HG03521 (cell line): Measurements from ENCODE around the gene MSANTD2.

Source experiments
- ATAC-seq: cut with Tn5 transposase; IDR thresholded peaks from one replicate; pipeline ENCODE4 v1.9.1; 2021; ENCODE audit warnings: mild to moderate bottlenecking, moderate library complexity; ENCODE audit not compliant: unreplicated experiment

Gene MSANTD2

DNA sequence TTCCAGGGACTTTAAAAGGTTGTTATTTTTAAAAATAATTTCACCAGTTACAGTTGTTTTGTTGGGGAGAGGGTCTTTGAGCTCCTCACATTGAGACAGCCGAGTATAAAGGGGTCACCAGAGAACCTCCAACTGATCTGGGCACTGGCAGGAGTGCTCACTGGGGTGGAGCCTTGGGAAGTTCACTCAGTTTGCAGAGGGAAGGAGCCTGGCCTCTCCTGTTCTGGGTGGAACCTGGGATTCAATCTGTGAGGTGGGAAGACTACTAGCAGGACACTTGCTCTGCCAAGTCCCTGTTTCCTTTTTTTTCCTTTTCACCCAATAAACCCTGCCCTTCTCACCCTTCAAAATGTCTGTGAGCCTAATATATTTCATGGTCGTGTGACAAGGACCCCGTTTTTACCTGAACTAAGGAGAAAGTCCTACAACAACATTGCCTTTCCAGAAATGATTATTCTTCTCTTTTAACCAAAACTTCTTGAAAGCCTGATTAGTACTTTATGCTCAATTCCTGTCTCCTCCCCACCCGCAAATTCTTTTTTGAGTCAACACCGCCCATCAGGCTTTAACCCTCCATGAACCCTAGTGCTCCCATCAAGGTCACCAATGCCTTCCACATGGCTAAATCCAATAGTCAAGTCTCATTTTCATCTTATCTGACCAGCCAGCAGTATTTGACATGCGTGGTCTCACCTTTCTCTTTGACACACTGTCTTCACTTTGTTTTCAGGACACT, 22.0 kb upstream of the MSANTD2 start:
- no peak for ATAC-seq

DNA sequence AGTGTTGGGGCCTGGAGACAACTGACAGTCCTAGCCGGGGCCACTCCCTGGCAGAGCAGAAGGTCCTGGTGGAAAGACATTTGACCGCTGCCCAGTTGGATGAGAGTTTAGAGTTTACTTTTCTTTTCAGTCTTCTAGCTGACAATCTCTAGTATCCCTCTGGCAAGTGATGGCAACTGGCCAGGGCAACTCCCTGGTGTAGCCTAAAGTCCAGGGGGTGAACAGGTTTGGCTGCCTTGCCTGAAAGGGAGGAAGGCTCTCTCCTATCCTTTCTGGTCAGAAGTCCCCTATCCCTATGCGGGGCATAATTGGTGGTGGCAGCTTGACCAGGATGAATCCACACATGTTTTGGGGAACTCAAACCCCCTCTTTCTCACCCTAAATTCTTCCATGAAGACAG, 16.8 kb upstream of the MSANTD2 start:
- ATAC-seq: no peak

DNA sequence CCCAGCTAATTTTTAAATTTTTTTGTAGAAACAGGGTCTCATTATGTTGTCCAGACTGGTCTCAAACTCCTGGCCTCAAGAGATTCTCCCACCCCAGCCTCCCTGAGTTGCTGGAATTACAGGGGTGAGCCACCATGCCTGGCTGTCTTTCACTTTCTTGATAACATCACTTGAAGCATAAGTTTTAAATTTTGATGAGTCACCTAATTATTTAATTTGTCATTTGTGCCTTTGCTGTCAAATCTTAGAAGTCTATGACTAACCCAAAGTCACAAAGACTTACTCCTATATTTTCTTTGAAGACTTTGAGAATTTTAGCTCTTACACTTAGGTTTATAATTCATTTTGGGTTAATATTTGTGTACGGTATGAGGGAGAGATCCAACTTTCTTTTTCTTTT, 14.5 kb upstream of the MSANTD2 start:
- ATAC-seq: no peak

- ATAC-seq: no peak
Observed at GRCh38 chr11:124812876-124813275, 12.7 kb upstream of the MSANTD2 start.

DNA sequence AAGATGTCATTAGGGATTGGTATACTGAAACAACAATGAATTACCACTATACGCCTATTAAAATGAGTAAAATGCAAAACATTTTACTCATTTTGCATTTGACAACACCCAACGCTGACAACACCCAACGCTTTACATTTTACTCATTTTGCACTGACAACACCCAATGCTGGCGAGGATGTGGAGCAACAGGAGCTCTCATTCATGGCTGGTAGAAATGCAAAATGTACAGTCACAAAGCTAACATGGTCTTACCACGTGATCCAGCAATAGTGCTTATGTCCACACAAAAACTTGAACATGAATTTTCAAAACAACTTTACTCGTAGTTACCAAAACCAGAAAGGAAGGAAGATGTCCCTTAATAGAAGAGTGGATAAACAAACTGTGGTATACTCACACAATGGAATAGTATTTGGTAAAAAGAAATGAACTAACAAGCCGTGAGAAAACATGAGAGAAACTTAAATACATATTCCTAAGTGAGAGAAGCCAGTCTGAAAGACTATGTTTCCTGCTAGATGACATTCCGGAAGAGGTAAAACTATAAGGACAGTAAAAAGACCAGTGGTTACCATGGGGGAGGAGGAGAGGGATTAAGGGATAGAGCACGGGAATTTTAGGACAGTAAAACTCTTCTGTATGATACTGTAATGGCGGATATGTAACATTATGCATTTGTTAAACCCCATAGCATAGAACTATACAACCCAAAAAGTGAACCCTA, 11.4 kb upstream of the MSANTD2 start:
- ATAC-seq: no peak

DNA sequence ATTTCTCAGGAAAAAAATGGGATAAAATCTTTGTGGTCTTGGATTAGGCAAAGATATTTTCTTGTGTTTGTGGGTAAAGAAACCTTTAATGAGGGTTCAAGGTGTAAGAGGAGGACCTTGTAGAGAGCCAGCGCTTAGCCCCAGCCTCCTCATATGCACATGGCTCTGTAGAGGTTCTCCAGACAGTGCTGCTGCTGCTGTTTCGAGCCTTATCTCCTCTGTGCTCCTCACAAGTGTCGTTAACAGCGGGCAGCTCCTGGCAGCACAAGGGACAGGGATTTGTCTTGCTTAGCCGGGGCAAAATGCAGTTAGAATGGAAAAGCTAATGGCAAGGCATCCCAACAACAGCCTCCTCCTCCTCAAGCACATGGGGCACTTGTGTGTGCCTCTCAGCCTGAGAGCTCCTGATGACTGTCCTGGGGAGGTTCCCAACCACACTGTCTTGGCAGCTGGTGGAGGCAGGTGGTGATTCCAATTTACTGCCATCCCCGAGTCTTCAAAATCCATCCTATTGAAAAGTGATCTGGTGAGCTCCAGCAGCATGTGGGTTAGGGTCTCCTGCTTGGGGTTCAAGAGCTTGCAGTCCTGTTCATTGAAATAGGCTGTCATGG, 7.6 kb upstream of the MSANTD2 start:
- no peak for ATAC-seq

DNA sequence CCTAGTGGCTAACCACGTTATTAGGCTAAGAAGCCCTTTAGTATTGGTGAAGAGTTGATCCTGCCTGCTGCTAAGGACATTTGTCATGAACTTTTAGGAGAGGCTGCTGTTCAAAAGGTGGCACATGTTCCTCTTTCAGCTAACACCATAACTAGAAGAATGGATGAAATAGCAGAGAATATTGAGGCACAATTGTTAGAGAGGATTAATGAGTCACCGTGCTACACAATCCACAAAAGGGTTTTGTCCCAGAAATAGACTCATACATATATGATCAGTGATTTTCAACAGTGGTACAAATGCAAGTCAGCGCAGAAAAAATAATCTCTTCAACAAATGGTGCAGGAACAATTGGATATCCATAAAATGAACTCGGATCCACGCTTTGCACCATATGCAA, 7.0 kb upstream of the MSANTD2 start:
- ATAC-seq: no peak

DNA sequence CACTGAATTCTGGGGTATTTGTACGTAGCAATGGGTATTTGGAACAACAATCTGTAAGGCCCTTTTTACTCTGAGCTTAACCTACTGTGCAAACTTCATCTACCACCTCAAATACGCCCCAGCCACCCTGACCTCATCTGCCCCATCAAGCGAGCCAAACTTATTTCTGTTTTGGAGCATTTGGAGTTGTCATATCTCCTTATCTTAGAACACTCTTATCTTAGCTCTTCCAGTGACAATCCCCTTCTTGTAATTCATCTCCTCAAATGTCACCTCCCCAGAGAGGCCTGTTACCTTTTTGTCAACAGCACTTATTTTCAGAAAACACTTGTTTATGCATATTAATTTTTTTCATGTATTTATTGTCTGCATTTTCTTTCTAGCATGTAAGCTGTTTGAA, 4.7 kb upstream of the MSANTD2 start:
- ATAC-seq: no peak

GRCh38 chr11:124801636-124802312, 1.6 kb upstream of the MSANTD2 start:
- no peak for ATAC-seq

GRCh38 chr11:124801014-124801413, 808 bp upstream of the MSANTD2 start:
- ATAC-seq: no peak

DNA sequence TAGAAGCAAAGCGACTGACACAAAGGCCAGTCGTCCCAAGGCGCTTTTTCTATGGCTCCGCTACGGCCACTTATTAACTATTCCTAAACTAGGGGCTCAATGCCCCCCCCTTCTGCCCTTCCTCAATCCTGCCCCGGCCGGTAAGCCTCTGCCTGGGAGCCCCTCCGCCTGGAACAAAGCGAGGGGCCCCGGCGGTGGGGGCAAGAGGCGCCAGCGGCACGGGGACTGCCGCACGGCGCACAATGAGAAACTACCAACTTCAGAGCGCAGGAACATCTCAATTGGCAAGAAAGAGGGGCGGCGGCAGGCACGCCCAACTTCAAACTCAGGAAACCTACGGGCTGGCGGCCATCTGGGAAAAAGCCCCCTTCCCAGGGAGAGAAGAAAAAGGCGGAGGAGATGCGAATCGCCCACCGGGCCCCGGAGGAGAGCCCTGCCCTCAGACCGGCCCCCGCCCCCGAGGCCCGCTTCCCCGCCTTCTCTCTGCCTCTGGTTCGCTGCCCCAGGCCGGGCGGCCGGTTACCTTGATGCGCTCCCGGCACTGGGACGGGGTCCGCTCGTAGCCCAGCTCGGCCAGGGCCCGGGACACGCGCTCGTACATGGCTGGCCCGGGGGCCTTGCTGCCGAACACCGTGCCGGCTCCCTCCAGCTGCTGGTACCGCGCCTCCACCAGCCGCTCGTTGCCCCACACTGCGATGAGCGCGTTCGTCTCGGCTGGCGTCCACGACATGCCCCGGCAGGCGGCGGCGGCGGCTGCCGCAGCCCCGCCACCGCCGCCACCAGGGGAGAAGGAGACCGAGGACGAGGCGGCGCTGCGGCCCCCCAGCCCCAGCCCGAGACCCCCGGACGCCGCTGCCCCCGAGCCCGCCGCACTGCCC, 619 bp downstream of the MSANTD2 start:
- ATAC-seq: peak; percentile 34

GRCh38 chr11:124798991-124799347, 1.2 kb downstream of the MSANTD2 start:
- ATAC-seq: peak; percentile 7

DNA sequence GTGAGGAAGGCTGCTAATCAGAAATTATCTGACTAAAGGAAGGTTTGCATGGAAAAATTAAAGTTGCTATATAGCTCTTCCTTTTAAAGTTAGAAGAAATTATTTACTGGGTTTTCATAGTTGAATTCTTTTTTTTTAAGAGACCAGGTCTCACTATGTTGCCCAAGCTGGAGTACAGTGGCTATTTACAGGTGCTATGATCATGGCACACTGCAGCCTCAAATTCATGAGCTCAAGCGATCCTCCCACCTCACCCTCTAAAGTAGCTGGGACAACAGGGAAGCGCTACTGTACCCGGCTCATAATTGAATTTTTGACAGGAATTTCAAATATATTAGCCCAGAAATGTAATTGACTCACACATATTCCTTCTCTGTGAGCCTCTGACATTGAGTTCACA, 3.9 kb downstream of the MSANTD2 start:
- ATAC-seq: no peak

- peak; percentile 58 for ATAC-seq
Observed at GRCh38 chr11:124793466-124794278, 6.5 kb downstream of the MSANTD2 start.

DNA sequence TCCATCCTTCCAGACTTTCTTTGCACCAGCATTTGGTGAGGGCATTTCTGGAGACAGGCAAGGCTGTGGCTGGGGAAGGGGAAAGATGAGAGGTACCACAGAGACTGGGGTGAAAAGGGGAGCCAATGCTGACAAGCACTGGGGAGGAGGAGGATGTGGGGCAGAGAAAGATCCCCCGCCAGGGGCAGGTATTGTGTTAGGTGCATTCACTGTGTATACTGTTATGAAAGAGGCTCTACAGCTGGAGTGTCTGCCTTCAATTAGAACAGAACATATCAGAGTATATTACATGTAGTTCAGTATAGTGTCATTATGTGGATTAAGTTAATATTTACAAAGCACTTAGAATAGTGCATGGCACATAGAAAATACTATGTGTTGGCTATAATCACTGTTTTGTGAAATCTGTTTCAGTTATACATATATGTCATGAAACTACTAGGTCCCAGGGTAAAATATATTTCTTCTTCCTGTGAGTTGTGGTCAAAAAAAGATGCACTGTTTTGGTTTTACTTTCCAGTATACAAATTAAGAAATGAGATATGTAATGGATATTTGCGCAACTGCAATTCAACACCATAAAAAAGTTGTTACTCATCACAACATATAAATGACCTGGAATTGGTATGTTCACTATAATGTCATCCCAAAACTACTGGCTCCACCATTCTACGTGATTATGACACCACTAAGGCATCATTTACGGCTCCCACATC, 8.4 kb downstream of the MSANTD2 start:
- ATAC-seq: peak; percentile 73

- no peak for ATAC-seq
Observed at GRCh38 chr11:124788521-124788920, 11.7 kb downstream of the MSANTD2 start.

GRCh38 chr11:124784051-124784450, 16.2 kb downstream of the MSANTD2 start:
- ATAC-seq: no peak

- ATAC-seq: no peak
Observed at GRCh38 chr11:124783002-124783401, 17.2 kb downstream of the MSANTD2 start.

GRCh38 chr11:124779568-124779967, 20.6 kb downstream of the MSANTD2 start:
- no peak for ATAC-seq
